Raji (cell line): ENCODE results near the gene KSR2.

ENCODE experiments used
- POLR2A ChIP-seq: IDR thresholded peaks from 2 replicates; pipeline ENCODE4 v1.6.1; 2011; ENCODE audit warnings: low read depth, low read length, control low read depth; ENCODE audit not compliant: insufficient read depth

Gene KSR2

DNA sequence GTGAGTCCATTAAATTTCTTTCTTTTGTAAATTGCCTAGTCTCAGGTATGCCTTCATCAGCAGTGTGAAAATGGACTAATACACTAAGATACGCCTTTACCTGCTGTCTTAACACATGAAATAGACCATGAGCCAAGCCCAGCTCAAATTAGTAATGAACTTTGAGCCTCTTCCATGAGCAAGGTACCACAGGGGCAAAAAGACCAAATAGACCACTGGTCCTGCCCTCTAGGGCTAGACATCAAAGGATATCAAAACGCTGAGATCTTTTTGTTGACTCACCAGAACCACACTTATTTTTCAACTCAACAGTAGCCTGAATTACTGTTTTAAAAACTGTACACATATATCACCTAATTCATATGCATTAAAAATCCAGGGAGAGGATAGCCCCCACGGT, 469.9 kb downstream of the KSR2 start:
- TF ChIP-seq POLR2A = no peak

GRCh38 chr12:117498256-117498655, 470.5 kb downstream of the KSR2 start:
- no peak for TF ChIP-seq POLR2A

GRCh38 chr12:117497407-117497806, 471.4 kb downstream of the KSR2 start:
- TF ChIP-seq POLR2A = no peak

GRCh38 chr12:117494833-117495655, 473.7 kb downstream of the KSR2 start:
- TF ChIP-seq POLR2A = no peak

- TF ChIP-seq POLR2A = no peak
Observed at GRCh38 chr12:117491711-117492110, 477.1 kb downstream of the KSR2 start.

GRCh38 chr12:117490130-117490529, 478.7 kb downstream of the KSR2 start:
- no peak for TF ChIP-seq POLR2A

DNA sequence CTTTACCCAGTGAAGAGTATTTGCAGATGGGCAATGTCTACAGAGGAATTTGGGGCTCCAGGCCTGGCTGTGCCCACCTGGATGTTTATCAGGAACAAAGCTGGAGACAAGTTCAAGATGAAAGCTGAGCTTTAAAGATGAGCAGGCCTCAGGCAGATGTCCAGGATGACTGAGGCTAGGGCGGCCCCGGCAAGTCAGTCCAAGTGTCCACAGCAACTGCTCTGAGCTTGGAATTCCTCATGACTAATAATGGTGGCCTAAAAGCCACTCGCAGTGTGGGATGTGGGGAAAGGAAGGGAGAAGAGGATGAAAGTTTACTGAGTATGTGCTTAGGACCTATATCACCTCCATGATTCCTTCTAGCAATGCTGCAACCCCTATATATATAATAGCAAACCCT, 479.1 kb downstream of the KSR2 start:
- no peak for TF ChIP-seq POLR2A

- no peak for TF ChIP-seq POLR2A
Observed at GRCh38 chr12:117486840-117487659, 481.7 kb downstream of the KSR2 start.

DNA sequence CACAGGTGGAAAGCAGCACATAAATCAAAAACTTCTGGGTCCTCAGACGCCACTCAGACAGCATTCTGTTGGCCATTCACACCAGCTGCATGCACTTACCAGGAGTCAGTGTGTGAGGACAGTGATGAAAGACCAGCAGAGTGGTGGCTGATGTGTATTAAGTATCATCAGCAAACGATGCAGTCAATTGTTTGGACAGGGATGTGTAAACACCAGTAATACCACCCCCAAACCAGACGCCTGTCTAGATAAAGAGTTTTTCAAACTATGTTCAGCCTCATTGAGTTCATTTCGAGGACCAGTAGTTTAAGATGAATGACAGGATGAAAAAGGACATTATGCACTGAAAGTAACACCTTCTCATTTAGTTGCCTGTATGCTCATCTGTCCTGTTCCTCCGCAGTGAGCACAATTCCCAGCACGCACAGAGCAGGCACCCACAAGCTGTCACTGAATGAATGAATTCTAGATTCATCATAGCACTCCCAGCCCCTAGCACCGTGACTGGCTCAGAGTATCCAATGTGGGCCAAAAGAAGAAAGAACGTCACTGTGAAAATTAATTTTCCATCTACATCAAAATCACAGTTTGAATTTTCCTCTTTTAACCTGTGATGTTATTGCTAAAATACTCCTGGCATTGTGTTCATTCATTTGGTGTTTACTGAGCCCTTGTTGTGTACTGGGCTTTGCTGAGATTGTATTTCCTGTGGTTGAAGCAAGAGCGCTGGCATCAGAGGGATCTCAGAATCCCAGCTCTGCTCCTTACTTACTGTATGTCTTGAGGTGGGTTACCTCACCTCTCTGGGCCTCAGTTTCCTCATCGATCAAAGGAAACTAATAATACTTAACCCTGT, 482.6 kb downstream of the KSR2 start:
- no peak for TF ChIP-seq POLR2A

- TF ChIP-seq POLR2A = no peak
Observed at GRCh38 chr12:117484901-117485300, 483.9 kb downstream of the KSR2 start.

- TF ChIP-seq POLR2A = no peak
Observed at GRCh38 chr12:117483501-117483900, 485.3 kb downstream of the KSR2 start.

- no peak for TF ChIP-seq POLR2A
Observed at GRCh38 chr12:117481470-117481869, 487.3 kb downstream of the KSR2 start.

DNA sequence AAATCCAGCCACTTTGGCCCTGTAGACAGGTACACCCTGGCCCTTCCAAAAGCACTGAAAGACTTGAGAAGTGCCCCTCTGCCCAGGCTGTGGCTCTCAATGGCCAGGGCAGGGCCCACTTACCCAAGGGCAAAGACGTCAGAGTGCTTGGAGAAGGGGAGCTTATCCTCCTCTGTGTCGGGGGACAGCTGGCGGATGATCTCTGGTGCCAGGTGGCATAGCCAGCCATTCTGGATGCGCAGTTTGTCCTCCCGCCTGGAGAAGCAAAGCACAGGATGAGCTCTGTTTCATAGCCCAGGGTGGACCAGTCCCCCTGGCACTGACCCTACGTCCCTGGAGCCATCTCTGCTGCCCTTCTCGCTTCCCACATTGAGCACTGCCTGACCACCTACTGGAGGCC, 492.4 kb downstream of the KSR2 start:
- no peak for TF ChIP-seq POLR2A

GRCh38 chr12:117473856-117474255, 494.9 kb downstream of the KSR2 start:
- no peak for TF ChIP-seq POLR2A

- no peak for TF ChIP-seq POLR2A
Observed at GRCh38 chr12:117472983-117473382, 495.8 kb downstream of the KSR2 start.

DNA sequence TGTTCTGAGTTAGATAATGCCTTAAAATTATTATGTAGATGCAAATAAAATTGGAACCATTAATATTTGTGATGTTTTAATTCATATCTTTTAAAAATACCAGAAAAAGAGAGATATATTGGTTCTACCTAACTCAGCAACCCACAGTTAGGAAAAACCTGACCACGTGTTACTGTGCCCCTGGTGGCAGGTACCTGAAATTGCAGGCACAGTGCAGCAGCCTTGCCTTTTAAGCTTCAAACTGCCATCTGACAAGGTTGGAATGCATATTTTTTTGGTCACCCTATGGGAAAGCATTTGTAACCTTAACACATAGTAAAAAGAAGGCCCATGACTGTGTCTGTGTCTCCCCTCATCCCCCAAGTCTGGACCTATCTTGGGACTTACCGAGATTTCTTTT, 498.0 kb downstream of the KSR2 start:
- no peak for TF ChIP-seq POLR2A

- TF ChIP-seq POLR2A = no peak
Observed at GRCh38 chr12:117469883-117470483, 498.8 kb downstream of the KSR2 start.
